HG02870 (cell line): ENCODE results near the gene FOXD4L3.
"Not testable (repeated sequence)": the region's sequence is repeated elsewhere in the genome, so short reads cannot be mapped to it uniquely, and the experiment has no call there.

Source experiments
- ATAC-seq: cut with Tn5 transposase; IDR thresholded peaks from one replicate; pipeline ENCODE4 v1.9.1; 2021; ENCODE audit warnings: mild to moderate bottlenecking, moderate library complexity; ENCODE audit not compliant: unreplicated experiment

The FOXD4L3 gene

DNA sequence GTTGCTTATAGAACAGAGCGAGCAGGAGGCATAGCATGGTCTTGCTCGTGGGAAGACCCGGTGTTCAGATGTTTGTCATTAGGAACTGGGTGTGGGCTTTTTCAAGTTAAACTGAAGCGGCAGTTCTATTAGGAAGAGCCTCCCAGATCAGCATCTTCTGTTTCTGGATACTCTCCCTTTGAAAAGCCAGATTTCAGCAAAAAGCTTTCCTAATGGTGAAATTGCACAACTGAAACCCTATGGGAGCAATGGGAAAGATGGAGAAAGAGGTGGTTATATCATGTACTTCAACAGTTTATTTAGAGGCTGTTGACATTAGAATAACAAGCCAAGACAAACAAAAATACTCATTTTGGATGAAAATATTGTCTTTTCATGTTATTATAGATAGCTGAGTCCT lies 41.3 kb downstream of the FOXD4L3 start:
- ATAC-seq: not testable (repeated sequence)

DNA sequence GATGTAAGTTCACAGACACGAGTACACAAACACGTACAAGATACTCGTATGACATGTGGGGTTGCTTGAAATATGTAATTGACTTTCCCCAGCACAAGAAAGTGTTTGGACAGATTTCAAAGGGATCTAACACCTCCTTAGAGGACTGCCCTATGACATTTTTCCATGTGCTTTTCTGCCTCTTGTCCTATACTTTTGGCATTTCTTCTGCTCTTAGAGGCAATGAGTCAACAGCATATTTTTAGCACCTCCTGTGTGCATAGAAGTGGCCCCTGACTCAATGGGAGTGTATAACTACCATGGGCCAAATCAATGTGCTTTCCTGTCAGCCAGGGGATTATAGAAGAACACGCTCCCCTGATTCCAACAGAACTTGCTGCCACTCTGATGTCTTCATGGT lies 49.0 kb downstream of the FOXD4L3 start:
- ATAC-seq: not testable (repeated sequence)
